HuH-7.5 (cell line): Measurements from ENCODE around the gene MC5R.

ENCODE experiments used
- DNase-seq: peaks from one replicate; pipeline ENCODE4 v3.0.0; 2011; ENCODE audit warnings: low spot score

Gene MC5R

DNA sequence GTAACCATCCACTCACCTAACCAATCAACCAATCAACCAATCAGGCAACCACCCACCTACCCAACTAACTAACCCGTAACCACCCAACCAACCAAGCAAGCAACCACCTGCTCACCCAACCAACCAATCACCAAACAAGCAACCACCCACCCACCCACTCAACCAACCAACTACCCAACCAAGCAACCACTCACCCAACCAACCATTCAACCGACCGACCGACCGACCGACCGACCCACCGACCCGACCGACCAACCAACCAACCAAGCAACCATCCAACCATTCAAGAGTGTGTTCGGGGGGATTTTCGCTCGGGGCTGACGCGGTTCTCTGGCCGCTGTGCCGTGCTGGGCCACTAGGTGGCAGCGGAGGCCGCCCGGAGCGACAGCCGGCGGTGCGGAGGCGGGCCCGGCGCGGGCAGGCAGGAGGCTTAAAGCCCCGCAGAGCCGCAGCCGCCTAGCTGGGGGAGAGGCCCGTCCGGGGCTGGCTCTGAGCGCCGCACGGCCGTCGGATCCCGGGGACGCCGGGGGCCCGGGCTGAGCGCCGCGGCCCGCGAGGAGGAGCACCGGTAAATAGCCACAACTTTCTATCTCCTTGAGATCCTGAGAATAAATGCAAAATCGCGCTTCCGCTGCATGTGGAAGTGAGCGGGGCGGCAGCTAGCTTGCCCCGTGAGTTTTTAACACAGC lies at the start of gene MC5R:
TSS of gene MC5R (plus strand) at position 443 of the 689 bp plus-strand sequence. CDS start 1,617 bp downstream, outside the sequence.
- peak; percentile 85 for DNase-seq

DNA sequence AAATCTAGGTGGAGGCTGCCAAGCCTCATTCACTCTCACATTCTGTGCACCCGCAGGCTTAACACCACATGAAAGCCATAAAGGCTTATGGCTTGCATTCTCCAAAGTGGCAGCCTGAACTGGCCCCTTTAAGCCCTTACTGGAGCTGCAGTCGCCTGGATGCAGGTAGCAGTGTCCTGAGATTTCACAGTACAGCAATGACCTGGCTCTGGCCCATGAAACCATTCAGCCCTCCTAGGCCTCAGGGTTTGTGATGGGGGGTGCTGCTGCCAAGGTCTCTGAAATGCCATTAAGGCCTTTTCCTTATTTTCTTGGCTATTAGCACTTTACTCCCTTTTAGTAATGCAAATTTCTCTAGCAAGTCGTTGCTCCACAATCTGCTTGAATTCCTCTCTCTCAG lies 48.9 kb upstream of the MC5R start:
- no peak for DNase-seq

DNA sequence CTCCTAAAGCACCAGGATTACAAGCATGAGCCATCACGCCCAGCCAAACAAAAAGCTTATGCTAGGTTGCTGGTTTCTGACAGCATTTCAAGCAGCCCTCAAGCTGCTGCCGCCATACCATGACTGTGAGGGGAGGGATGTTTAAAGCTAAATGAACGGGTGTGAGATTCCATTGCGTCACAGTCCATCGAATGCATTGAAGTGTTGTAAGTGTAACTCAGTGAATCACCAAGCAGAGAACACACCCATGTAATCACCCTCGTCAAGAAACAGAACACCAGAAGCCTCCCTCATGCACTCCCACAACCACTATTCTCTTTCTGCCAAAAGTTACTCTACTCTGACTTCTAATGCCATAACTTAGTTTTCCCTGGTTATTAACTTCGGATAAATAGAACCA lies 32.8 kb upstream of the MC5R start:
- DNase-seq: no peak

DNA sequence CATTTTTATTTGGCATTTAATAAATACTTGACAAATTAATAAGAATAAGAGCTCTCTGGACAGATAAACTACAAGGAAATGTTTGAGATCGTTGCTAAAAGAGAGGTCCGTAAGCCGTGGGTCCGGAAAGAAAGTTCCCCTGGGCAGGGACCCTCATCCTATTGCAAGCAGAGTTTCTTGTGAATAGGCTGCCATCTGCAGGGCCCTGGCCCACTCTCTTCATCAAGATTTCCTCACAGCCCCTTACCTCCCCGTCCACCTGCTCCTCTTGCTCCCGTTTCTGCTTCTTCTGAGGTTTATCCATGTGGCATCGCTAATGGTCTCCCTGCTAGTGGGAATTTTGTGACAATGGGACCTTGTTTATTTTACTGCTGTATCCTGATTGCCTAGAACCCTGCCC lies 30.1 kb upstream of the MC5R start:
- no peak for DNase-seq

DNA sequence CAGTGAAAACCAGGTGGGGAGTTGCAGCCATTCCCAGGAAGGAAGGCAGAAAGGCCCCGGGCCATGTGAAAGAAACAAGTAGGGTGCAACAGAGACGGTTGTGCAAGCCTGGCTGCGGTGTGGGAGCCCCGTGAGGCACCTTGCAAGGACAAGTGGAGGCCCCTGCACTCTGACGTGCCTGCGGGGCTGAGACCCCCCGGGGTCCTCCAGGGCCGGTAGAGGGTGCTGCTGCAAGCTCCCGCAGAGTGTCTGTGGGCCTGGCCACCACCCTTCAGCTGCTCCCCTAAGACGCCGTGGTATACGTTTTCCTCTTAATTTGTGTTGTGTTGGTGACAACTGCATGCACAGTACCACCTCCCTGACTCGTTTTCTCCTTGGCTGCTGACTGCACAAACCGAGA lies 27.4 kb upstream of the MC5R start:
- peak; percentile 42 for DNase-seq

DNA sequence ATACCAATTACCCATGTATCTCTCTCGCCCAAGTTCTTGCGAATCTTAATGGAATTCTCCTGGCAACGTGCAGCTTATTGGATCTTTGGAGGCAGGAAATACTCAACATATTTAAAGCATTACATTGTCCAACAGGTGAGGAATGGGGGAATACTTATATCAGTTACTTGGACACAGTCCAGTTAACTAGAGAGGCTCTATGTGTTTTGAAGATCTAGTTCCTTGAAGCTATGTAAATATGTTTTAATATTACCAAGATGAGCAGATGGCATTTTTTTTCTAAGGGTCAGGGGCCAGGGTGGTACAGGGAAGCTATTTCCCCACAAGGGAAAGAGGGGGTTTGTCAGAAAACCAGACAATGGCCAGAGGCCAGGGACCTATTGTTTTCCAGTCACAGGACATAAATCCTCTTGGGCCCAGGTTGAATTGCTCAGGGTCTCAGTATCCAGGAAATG lies 26.8 kb upstream of the MC5R start:
- DNase-seq: no peak

DNA sequence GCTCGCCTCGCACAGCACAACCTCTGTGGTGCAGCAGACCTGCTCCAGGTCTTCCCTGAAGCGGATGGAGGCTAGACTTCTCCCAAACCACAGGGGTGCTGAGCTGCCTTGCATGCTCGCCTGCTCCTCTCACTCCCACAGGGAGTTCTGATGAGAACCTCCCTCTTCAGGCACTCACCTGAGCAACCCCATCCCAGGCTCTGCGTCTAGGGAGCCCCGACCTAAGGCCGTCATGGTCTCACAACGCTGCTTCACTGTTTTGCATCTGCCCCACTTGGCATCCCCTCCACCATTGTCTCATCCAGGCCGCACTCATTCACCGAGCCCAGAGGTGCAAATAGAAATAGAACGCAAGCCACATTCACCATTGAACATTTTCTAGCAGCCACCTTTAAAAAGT lies 24.6 kb upstream of the MC5R start:
- DNase-seq: no peak

DNA sequence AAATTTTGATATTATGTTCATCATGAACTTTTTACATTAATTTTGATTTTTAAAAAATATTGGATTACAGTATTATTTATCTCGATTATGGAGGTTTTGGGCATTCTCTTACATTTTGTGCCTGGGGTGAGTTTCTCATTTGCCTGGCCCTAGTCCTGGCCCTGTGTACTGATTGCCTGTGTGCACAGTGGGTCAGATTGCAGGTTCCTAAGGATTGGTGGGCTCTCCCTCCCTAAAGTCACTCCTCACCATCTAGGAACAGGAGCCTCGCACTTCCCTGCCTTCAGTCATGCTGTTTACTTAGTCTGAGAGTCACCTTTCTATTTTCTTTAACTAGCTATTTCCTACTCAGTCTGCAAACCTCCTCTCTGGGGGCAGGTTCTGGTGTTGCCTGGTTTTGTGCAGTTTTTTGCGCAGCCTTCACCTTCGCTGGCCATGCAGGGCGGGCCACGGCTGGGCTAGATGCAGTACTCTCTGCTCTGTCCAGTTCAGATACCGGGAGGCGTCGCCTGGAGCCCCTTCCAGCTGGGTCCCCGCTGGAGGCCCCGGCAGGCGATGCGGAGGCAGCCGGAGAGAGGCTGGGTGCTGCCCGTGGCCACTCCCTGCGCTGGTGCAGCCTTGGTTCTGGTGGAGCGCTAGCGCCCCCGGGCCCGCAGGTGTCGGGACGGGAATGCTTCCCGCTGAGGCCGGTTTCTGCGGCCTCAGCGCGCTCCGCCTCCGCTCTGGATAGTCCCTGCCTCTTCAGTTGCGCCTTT lies 23.3 kb upstream of the MC5R start:
- DNase-seq: peak; percentile 83

DNA sequence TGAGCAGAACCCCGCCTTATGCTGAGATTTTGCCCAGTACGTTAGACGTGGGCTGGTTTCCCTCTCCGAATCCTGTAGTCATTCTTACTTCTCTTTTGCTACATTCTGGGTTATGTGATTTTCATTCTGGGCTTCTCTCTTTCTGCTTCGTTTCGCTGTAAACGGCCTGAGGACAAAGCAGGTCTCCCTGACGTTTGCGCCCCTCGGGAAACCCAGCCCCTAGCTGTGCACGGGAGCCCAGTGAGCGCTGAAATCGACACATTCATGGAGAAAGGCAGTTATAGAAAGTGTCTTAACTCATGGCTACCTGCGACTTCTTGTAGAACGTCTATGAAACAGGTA lies 22.7 kb upstream of the MC5R start:
- DNase-seq: no peak

DNA sequence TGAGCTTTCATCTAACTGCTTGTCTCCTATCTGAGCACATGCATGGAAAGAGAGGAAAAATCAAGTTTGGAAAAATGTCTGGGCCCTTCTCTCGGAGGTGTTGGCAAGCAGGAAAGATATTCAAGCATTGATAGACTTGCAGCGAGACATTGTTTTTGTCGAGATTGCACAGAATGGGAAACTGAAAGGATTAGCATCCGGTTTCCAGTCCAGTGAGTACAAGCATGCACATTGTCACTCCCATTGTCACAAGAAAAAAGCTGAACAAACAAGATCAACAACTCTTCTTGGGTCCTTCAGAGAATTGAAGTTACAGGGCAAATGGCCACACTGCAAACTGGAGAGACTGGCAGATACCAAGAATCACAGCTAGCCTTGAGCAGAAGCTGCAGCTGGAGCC lies 19.6 kb upstream of the MC5R start:
- DNase-seq: no peak

DNA sequence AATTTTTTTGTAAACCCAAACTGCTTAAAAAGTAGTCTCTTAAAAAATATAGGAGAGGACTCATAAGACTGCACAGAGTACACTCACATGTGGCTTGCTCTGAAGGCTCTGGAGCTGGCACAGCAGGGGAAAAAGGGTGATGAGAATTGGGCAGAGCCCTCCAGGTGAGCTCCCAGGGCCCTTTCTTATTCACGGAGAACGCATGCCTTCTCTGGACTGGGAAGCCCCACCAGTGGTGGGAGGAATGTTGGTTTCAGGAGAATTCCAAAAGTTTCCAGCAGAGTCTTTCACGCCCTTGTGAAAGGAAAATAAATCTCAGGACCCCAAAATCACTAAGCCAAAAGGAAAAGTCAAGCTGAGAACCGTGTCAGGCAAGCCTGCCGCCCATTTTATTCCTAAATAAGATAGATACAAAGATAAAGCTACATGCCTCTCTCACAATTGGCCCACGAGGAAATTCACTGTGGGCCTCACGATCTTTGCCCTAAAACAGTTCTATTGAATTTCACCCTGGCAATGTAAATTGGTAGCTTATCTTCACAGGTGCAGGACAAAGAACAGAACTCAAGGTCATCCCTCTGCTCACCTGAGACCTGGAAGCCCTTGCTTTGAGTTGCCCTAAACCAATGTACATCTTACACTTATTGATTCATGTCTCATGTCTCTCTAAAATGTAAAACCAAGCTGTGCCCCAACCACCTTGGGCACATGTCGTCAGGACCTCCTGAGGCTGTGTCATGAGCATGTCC lies 15.5 kb upstream of the MC5R start:
- no peak for DNase-seq

DNA sequence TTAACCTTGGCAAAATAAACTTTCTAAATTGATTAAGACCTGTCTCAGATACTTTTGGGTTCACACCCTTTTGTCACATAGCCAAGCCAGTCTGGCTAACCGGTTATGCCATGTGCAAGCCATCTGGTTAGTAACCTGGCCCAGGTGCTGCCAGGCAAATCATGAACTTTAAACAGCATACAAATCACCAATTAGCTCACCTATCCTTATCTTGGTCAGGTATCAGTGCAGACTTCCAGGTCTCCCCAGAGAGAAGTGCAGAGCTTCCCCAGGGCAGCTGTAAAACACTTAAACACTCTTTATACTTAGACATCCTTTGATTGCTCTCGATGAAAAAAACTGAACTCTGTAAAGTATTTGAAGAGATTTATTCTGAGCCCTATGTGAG lies 14.9 kb upstream of the MC5R start:
- DNase-seq: no peak

DNA sequence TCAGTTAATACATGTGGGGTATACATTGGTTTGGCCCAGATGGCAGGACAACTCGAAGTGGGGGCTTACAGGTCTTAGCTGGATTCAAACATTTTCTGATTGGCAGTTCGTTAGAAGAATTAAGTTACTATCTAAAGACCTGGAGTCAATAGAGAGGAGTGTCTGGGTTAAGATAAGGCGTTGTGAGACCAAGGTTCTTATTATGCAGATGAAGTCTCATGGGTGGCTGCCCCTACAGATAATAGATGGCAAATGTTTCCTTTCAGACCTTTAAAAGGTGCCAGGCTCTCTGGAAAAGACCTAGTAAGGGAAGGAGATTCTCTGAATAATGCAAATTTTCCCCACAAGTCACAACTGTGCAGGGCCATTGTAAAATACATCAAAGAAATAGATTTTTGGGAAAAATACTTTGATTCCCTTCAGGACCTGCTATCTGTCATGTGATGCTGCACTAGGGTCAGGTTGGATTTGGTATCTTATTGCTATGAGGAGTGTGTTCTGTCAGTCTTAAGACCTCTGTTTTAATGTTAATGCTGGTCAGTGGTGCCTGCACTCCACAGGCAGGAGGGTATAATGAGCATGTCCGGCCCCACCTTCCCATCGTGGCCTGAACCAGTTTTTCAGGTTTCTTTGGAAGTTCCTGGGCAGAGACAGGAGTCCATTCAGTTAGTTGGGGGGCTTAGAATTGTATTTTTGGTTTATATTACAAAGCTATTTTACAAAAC lies 14.3 kb upstream of the MC5R start:
- DNase-seq: no peak

DNA sequence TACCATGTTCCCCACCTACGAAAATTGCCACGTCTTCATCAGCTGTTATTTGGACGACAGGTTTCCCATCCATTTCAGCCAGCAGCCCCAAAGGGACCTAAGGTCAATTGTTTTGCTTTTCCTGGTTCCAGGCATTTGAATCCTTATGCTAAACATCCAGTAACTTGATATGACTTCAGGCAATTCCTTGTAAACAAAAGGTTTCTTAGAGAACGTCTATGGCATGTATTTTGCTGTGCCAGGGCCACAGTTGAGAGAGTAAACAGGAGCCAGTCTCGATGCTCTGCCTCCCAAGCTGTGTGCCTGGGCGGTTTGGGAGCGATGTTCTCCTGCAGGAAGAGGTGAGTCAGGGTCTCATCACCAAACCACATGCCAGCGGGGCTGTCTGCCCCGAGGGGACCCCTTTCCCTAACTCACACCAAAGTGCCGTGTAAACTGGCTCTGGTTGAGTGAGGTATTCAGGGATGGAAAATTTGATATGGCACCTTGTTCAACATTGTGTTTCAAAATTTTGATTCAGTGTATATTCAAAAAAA lies 12.9 kb upstream of the MC5R start:
- no peak for DNase-seq

DNA sequence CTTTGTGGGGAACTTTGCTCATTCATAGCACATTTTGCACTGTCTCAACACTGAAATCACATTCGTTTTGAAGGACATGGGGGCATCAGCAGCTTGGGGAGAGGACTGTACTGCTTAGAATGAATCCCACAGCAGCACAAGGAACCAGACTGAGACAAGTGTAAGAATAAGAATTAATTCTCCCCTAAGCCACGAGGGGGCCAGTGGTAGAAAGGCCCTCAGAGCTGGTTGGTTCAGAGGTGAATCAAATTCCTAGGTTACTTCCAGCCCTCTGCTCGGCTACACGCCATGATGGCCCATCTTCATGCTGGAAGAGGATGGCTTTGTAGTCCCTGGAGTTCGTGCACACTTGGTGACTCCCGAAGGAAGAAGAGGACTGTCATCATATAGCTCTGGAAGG lies 12.0 kb upstream of the MC5R start:
- no peak for DNase-seq

DNA sequence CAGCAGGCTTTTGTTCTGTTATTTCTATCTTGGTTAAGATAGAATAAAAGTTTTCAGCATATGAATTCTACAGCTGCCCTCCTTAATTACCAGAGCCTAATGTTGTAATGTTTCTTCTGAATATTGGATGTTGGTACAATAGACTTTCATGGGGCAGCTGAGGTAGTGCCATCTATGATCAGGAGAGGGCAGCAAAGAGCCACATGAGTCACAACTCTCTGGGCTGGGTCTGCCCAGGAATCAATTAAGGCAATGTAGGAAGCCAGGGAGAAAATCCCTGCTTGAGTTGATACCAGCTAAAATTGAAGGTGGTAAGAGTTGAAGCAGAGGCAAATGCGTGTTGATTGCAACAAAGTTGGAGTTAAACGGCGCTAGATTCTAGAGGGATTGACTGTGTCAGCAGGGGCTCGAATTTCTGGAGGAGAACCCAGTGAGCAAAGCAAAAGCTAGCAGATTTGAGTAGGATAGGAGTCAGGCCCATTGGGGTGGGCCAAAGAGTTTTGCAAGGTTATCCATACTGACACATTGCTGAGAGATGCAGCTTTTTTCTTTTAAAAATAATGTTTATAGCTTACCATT lies 10.6 kb upstream of the MC5R start:
- DNase-seq: peak; percentile 83

DNA sequence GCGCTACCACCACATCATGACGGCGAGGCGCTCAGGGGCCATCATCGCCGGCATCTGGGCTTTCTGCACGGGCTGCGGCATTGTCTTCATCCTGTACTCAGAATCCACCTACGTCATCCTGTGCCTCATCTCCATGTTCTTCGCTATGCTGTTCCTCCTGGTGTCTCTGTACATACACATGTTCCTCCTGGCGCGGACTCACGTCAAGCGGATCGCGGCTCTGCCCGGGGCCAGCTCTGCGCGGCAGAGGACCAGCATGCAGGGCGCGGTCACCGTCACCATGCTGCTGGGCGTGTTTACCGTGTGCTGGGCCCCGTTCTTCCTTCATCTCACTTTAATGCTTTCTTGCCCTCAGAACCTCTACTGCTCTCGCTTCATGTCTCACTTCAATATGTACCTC lies 2.3 kb downstream of the MC5R start:
- DNase-seq: no peak

DNA sequence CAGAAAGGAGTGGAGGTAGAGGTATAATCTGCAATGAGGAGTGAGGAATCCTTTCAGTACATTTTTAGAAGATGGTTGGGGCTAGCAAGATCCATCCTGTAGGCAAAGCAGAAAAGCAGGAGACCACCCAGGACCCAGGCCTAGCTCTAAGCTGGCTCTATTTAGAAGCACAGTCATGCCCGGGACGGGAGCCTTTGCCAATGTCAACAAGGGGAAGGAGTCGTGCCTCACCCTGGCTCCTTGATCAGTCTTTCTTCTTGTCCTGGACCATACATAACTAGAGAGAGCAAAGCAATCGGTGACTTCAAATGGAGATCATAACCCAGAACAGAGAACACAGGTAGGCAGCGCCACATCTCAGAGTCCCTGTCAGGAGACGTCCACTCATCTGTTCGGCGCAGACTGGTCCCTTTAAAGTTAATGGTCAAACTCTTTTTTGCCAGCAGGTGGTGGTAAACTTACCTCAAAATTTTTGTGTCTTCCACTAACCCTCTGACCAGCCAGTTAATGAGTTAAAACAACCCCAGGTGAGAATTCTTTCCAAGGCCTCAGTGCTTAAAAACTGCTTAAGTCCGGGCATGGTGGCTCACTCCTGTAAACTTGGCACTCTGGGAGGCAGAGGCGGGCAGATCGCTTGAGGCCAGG lies 8.0 kb downstream of the MC5R start:
- DNase-seq: peak; percentile 47

DNA sequence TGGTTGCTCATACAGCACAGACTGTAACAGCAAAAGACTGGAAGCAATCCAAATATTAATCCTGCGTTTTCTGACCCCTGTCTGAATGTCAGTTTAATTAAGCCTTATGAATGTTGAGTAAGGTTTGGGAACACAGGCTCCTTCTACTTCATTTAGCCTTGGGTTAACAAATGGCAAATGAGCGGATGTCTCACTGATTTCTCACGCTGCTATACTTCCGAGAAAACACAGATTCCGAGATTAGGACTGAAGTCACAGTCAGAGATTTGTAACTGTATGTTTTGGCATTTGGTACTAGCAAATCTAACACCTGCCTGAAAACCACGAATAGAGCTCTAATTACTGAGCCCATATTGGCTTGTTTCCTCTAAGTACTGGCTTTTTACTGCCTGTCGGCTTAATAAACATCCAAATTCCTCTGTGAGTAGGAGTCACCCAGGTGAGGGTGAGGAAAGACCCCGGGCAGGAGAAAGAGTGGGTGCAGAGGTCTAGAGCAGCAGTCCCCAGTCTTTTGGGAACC lies 10.6 kb downstream of the MC5R start:
- DNase-seq: no peak

DNA sequence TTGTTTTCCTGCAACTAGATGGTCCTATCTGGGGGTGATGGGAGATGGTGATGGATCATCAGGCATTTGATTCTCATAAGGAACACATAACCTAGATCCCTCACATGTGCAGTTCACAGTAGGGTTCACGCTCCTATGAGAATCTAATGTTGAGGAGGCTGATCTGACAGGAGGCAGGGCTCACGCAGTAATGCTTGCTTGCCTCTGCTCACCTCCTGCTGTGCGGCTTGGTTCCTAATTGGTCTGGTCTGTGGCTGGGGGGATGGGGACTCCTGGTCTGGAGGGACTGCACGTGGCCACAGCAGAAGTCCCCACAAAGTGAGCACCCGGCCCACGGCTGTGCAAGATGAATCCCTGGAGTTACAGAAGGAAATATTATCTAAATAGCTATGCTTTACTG lies 11.3 kb downstream of the MC5R start:
- DNase-seq: no peak

DNA sequence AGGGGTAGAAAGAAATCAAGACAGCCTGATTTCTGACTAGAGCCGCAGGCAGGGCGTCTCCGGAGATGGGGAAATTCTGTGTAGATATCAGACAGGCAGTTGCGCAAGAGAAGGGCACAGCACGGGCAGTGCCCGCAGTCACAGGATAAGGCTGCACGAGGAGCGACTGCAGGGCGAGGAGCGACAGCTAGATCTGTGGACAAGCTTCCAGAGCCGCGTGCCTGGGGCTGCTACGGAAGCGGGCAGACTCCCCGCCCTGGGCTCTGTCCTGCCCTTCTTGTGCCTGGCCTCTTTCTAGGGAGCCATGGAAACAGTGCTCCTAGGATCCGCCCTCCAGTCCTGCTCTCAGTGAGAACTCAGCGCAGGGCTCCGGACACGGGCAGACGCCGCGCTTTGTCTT lies 12.6 kb downstream of the MC5R start:
- no peak for DNase-seq
